NCI-H748 (cell line): ENCODE measurements around the gene PCDH15.

Source experiments
- DNase-seq: peaks from one replicate; lab custom pipeline; 2025; ENCODE audit not compliant: unreplicated experiment; lab: John Stamatoyannopoulos, UW

Gene PCDH15

DNA sequence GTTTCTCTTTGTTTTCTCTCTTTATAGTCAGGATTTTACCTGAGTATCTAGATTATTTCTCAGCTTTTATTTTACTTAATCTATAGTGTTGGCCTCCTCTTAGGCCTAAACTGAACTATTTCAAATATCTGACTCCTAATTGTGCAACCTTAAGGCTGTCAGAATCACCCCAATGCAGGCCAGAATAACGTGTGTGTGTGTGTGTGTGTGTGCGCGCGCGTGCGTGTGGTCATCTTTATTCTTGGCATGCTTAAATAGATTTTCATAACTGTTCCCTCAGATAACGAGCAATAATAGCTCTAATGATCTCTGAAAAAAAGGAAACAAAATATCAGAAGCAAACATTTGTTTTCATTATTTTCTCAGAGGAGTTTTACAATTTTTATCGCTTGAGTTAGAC, 92.4 kb downstream of the PCDH15 start:
- DNase-seq: no peak

DNA sequence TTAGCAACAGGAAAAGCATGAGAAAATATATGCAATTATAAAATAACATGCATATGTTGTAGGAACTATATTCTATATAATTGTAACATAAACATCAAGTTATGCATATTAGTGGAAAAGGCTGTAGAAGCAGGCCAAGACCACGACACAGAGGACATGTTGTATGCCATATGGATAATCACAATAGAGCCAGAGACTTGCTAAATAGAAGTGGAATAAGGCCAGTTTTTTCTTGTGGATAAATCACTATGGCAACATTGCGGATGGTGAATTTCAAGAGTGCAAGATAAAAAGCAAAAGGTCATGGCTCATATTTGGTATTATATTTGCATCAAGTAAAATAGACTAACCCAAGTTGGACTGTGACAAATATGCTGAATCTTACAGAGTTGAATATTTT, 93.0 kb downstream of the PCDH15 start:
- DNase-seq: no peak

- peak; percentile 17 for DNase-seq
Observed at GRCh38 chr10:54702583-54703485, 98.2 kb downstream of the PCDH15 start.

DNA sequence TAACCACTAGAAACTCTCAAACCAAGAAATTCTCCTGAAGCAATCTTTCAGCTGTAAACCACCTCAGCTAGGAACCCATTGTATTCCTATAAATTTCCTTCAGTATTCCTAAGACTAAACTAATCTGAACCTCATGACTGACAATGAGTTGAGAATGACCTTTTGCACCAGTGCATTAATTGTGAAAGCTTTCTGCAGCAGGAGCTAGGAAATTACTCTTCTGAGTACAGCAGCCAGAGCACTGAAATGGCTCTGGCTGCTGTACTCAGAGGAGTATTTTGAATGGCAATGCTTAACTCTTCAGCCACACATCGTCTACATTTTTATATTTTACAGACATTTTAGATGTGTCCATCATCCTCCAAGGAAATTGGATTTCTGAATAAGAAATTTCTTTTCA, 109.7 kb downstream of the PCDH15 start:
- no peak for DNase-seq

DNA sequence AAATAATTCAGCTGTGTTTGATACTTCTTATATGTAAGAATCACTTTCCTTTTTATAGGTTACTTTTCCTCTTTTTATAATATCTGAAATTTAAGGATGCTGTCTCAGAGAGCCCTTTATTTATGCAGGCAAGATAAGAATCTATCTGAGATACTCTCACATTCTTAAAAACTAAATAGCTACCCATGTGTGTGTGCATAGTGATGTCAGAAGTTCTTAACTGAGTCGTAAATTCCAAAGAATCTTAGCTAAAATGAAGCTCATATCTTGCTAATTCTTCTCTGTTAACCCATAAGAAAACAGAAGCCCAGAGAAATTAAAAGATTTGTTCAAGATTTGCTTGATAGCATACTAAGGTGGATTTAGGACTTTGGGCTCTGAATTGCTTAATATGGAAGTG, 118.5 kb downstream of the PCDH15 start:
- no peak for DNase-seq

GRCh38 chr10:54681136-54681535, 119.9 kb downstream of the PCDH15 start:
- no peak for DNase-seq

- peak; percentile 76 for DNase-seq
Observed at GRCh38 chr10:54667136-54667535, 133.9 kb downstream of the PCDH15 start.

DNA sequence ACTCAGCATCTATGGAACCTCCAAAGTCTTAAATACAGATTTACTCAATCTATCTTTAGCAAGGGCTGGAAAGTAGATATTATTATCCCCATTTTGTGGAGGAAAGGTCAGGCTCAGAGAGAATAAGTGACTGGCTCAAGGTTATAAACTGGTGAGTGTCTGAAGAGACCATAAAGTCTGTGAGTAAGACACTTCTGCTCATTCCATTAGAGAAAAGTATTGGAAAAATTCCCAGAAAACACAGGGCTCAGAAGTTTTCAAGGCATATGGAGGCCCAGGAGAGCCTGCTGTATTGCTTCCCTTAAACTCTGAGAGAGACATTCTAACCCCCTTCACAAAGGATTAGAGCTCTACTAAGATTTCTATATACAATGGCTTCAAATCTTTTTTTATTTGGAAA, 134.8 kb downstream of the PCDH15 start:
- DNase-seq: no peak

DNA sequence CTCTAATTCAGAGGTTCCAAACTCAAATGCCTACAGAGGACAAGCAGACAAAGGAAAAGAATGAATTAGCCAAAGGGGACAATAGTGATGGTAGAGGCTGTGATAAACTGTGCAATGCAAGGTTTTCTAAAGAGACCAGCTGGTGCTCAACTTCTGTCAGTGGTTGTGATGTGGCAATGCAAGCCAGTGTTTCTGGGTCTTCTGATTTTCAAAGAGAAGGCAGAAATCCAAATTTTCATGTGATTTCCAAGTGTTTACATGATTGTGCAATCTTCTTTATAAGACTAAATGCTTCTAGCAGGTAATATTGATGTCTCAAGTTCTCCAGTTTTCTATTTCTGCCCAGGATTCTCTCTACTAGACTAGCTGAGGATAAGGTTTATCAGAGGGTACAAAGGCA, 135.9 kb downstream of the PCDH15 start:
- no peak for DNase-seq

- no peak for DNase-seq
Observed at GRCh38 chr10:54660397-54660796, 140.6 kb downstream of the PCDH15 start.

GRCh38 chr10:54656643-54657042, 144.4 kb downstream of the PCDH15 start:
- no peak for DNase-seq

DNA sequence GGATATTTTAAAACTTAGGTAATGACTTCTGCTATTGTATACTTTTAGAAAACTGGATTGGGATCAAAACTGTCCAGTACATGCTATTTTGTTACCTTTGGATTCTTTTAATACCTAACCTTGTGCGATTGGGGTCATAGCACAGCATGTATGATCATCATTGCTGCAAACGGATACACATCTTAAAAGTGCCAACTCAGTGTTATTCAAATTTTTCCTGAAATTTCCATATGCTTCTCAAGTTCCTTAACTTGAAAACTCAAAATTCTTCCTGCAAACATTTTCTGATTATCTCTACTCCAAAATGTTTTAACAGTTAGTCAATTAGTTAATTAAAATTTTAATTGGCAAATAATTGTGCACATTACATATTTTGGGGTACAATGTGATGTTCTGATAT, 147.5 kb downstream of the PCDH15 start:
- DNase-seq: no peak

DNA sequence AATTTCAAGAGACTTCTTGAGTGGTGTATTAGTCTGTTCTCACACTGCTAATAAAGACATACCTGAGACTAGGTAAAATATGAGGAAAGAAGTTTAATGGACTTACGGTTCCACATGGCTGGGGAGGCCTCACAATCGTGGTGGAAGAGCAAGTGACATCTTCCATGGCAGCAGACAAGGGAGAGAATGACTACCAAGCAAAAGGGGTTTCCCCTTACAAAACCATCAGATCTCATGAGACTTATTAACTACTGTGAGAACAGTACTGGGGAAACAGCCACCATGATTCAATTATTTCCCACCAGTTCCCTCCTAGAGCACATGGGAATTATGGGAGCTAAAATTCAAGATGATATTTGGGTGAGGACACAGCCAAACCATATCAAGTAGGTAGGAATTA, 150.5 kb downstream of the PCDH15 start:
- DNase-seq: no peak

- DNase-seq: no peak
Observed at GRCh38 chr10:54622017-54622416, 179.0 kb downstream of the PCDH15 start.

DNA sequence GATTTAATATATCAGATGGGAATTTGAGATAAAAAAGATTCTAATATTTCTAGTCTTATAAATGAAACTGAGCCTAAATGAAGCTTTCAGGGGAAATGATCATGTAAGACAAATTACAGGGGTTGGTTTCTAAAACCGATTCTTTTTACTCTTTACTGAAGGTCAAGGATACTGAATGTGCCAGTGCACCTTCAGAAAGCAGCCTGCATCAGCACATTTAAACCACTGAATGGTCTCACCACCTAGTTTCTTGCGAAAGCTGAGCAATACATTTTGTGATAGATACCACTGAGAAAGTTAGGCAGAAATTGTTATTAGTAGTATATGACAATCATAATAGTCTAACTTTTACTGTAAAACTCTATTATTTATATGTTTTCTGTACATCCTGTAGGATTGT, 180.7 kb downstream of the PCDH15 start:
- DNase-seq: no peak

DNA sequence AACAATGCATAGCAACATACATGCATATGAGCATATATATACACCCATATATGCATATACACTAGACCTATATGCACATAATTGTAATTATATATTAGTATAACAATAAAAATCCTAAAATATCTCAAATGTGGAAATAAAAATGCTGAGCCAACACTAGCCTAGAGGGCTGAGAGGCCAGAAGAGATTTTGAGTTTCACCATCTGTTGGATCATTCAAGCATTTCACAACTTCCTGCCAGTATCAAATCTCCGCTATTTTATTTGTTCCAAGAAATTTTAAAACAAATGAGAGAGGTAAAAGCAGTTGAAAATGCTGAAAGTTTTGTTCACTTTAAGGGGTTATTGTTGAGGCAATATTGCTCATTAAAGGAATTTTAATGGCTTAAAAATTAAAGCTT, 187.0 kb downstream of the PCDH15 start:
- no peak for DNase-seq

- no peak for DNase-seq
Observed at GRCh38 chr10:54613162-54613561, 187.9 kb downstream of the PCDH15 start.

- no peak for DNase-seq
Observed at GRCh38 chr10:54609423-54609822, 191.6 kb downstream of the PCDH15 start.

GRCh38 chr10:54607983-54608382, 193.0 kb downstream of the PCDH15 start:
- no peak for DNase-seq

DNA sequence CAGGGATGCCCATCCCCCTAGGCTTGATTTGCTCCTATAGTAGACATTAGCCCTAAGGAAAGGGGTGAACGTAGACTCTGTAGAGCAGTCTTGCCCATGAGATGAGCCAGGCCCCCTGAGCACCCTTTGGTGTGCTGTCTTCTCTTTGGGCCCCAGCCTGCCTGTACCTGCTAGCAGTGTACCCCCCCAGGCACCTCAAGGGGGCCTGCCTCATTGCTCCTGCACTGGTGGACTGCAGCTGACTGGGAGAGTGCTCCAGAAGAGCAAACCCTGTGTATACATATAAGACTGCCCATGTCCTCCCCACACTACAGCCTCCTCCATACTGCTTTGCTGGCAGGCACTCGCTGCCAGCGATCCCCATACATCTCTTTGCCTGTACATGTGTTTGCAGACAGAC, 206.7 kb downstream of the PCDH15 start:
- no peak for DNase-seq

DNA sequence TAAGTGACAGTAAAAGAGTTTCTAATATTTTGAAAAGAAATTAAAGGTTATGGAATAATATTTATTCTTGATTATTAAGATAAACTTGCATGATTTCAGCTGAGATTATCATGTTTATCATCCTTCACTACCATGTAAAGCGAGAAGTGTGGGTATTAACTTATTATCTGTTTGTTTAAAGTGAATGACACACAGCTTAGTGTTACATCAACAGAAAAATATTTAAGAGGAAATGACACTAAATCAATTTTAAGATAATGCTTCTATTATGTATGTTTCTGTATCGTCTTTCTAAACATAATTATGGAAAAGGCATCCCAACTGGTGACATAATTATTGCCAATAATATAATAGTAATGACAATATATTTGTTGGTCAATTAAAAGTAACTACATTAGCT, 213.1 kb downstream of the PCDH15 start:
- no peak for DNase-seq

DNA sequence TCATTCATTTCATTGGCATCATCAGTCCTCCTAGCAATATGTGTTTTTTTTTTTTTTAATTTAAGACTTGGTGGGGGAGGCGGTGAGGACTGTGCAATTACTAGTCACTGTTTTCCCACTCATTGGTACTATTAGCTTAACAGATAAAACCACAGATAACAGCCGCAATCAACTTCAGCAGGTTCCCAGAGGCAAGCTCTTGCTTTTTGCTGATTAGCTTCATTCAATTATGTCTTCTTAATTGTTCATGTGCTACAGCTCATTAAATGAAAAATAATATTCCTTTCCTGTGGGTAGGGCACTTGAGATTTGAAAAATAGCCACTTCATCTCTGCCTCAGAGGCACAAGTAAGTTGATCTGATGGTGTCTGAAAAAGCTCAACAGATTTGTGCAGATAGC, 215.5 kb downstream of the PCDH15 start:
- peak; percentile 43 for DNase-seq

DNA sequence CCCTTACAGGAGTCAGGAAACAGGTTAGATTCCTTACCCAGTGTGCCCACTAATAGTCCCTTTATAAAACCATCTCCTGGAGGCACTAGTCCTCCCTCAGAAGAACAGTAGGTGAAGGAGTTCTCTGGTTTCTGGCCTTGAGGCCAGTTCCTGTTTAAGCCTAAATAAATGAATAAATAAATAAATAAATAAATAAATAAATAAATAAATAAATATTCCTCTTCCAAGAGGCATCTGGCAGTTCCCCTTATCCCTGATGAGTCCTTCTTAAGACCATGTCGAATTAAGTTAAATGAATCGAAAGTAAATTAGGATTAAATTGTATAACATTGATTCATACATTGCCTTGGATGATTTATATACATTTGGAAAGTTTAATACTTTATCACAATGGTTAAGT, 223.3 kb downstream of the PCDH15 start:
- no peak for DNase-seq
